Lower leg skin (tissue), 3 donors: ENCODE data around the gene KDELR3.

Source experiments
- CTCF ChIP-seq, 3 donors: fragments of 450-650 bp; IDR thresholded peaks; one replicate each; pipeline ENCODE4 v1.5.1; 2016; ENCODE audit warnings: antibody characterized with exemption in 3 of 3, mild to moderate bottlenecking in 3 of 3, moderate library complexity in 2 of 3
- POLR2A ChIP-seq, 2 donors: fragments of 450-650 bp; IDR thresholded peaks; one replicate each; pipeline ENCODE4 v1.6.1; 2016 to 2017; ENCODE audit warnings: antibody characterized with exemption in 2 of 2, mild to moderate bottlenecking in 1 of 2, moderate library complexity in 1 of 2

- TF ChIP-seq CTCF (IDR thresholded peaks at IDR 0.05) = no peak
- TF ChIP-seq POLR2A (IDR thresholded peaks at IDR 0.05) = no peak
These were observed 34.1 kb downstream of the KDELR3 start for GRCh38 chr22:38501797-38502672.
